Effector memory CD8-positive, alpha-beta T cell (primary cell): ENCODE data around the gene THUMPD2.

Experiments used
- ATAC-seq: fragments of 150-1000 bp; cut with Tn5 transposase; replicated peaks from 2 replicates; pipeline ENCODE4 v1.10.0; 2021; ENCODE audit warnings: mild to moderate bottlenecking, moderate library complexity
- DNase-seq, 3 experiments: peaks; one replicate each; pipeline ENCODE4 v3.0.0; 2021
- H3K27ac Mint-ChIP-seq, 2 donors: one replicate each; pipeline ENCODE4 v1.8.0; 2022; ENCODE audit warnings: mild to moderate bottlenecking in 2 of 2, mixed read lengths in 2 of 2, moderate library complexity in 2 of 2
- H3K27me3 Mint-ChIP-seq, 2 donors: one replicate each; pipeline ENCODE4 v1.8.0; 2022; ENCODE audit warnings: mixed read lengths in 2 of 2
- H3K36me3 Mint-ChIP-seq: one replicate; pipeline ENCODE4 v1.8.0; 2022; ENCODE audit warnings: mild to moderate bottlenecking, moderate library complexity, mixed read lengths; ENCODE audit not compliant: insufficient read depth
- H3K4me1 Mint-ChIP-seq, 2 donors: one replicate each; pipeline ENCODE4 v1.8.0; 2022; ENCODE audit warnings: low read depth in 2 of 2, mixed read lengths in 2 of 2
- H3K4me3 Mint-ChIP-seq, 2 donors: one replicate each; pipeline ENCODE4 v1.8.0; 2022; ENCODE audit warnings: mild to moderate bottlenecking in 2 of 2, mixed read lengths in 2 of 2, moderate library complexity in 2 of 2
- H3K9me3 Mint-ChIP-seq, 2 donors: one replicate each; pipeline ENCODE4 v1.8.0; 2022; ENCODE audit warnings: mixed read lengths in 2 of 2

Gene THUMPD2

GRCh38 chr2:39780825-39781600, 2.0 kb upstream of the THUMPD2 start:
- DNase-seq, result no peak
- Mint-ChIP-seq H3K4me3 (peak overlapping the region; percentile 91 to 95), H3K9me3 (no peaks in the 10 kb centered on the region), H3K27me3 (peaks cover 7 to 8% of the 10 kb centered on the region in 2 donors), H3K27ac (peak overlapping the region in 1 of 2 donors; percentile 74), H3K4me1 (peaks cover 31 to 35% of the 10 kb centered on the region in 2 donors), H3K36me3 (peaks cover 12% of the 10 kb centered on the region)
- no peak for ATAC-seq

GRCh38 chr2:39779927-39780326, 869 bp upstream of the THUMPD2 start:
- peak overlapping the region; percentile 96 to 97 for H3K27ac Mint-ChIP-seq
- peaks cover 12% of the 10 kb centered on the region for H3K36me3 Mint-ChIP-seq
- ATAC-seq (no peak), DNase-seq (no peak)
- no peaks in the 10 kb centered on the region for H3K27me3 Mint-ChIP-seq
- H3K4me3 Mint-ChIP-seq, result peak overlapping the region; percentile 91 to 95
- no peaks in the 10 kb centered on the region for H3K9me3 Mint-ChIP-seq
- H3K4me1 Mint-ChIP-seq, result peaks cover 35 to 46% of the 10 kb centered on the region in 2 donors

- DNase-seq, result peak in 1 of 3 experiments; percentile 2
- Mint-ChIP-seq H3K36me3 (peaks cover 12% of the 10 kb centered on the region), H3K9me3 (no peaks in the 10 kb centered on the region), H3K27me3 (no peaks in the 10 kb centered on the region), H3K4me3 (peak overlapping the region; percentile 91 to 95), H3K4me1 (peaks cover 37 to 49% of the 10 kb centered on the region in 2 donors), H3K27ac (peak overlapping the region; percentile 96 to 97)
- ATAC-seq, result no peak
Measured at GRCh38 chr2:39779341-39779851, 338 bp upstream of the THUMPD2 start.

GRCh38 chr2:39778233-39778632, 825 bp downstream of the THUMPD2 start:
- ATAC-seq (no peak), DNase-seq (no peak)
- H3K27ac Mint-ChIP-seq, result peak overlapping the region; percentile 96 to 97
- H3K4me1 Mint-ChIP-seq, result peaks cover 37 to 56% of the 10 kb centered on the region in 2 donors
- H3K4me3 Mint-ChIP-seq, result peak overlapping the region; percentile 91 to 95
- no peaks in the 10 kb centered on the region for H3K27me3 Mint-ChIP-seq
- peaks cover 12% of the 10 kb centered on the region for H3K36me3 Mint-ChIP-seq
- no peaks in the 10 kb centered on the region for H3K9me3 Mint-ChIP-seq

- H3K9me3 Mint-ChIP-seq, result no peaks in the 10 kb centered on the region
- H3K27ac Mint-ChIP-seq, result peak overlapping the region in 1 of 2 donors; percentile 3
- H3K27me3 Mint-ChIP-seq, result no peaks in the 10 kb centered on the region
- peaks cover 24 to 47% of the 10 kb centered on the region in 2 donors for H3K4me1 Mint-ChIP-seq
- DNase-seq (no peak), ATAC-seq (no peak)
- no peak overlapping the region for H3K4me3 Mint-ChIP-seq
- H3K36me3 Mint-ChIP-seq, result peaks cover 11% of the 10 kb centered on the region
Measured at GRCh38 chr2:39772812-39773152, 6.3 kb downstream of the THUMPD2 start.

- Mint-ChIP-seq H3K36me3 (peaks cover 14% of the 10 kb centered on the region), H3K27me3 (no peaks in the 10 kb centered on the region), H3K4me3 (no peak overlapping the region), H3K27ac (peak overlapping the region in 1 of 2 donors; percentile 3), H3K4me1 (peaks cover 20 to 42% of the 10 kb centered on the region in 2 donors), H3K9me3 (no peaks in the 10 kb centered on the region)
- ATAC-seq (no peak), DNase-seq (no peak)
Measured at GRCh38 chr2:39772086-39772811, 6.8 kb downstream of the THUMPD2 start.

- ATAC-seq (no peak), DNase-seq (no peak)
- Mint-ChIP-seq H3K27ac (no peak overlapping the region), H3K27me3 (no peaks in the 10 kb centered on the region), H3K36me3 (peaks cover 32% of the 10 kb centered on the region), H3K4me1 (no peaks in the 10 kb centered on the region), H3K4me3 (no peak overlapping the region), H3K9me3 (no peaks in the 10 kb centered on the region)
Measured at GRCh38 chr2:39762448-39762847, 16.6 kb downstream of the THUMPD2 start.

- no peak for DNase-seq
- H3K36me3 Mint-ChIP-seq, result peaks cover 41% of the 10 kb centered on the region
- peaks cover 0 to 2% of the 10 kb centered on the region in 2 donors for H3K4me1 Mint-ChIP-seq
- no peak for ATAC-seq
- no peak overlapping the region for H3K27ac Mint-ChIP-seq
- H3K27me3 Mint-ChIP-seq, result no peaks in the 10 kb centered on the region
- H3K9me3 Mint-ChIP-seq, result no peaks in the 10 kb centered on the region
- no peak overlapping the region for H3K4me3 Mint-ChIP-seq
Measured at GRCh38 chr2:39757156-39757555, 21.9 kb downstream of the THUMPD2 start.

GRCh38 chr2:39755466-39755865, 23.6 kb downstream of the THUMPD2 start:
- ATAC-seq, result no peak
- H3K9me3 Mint-ChIP-seq, result no peaks in the 10 kb centered on the region
- peaks cover 0 to 2% of the 10 kb centered on the region in 2 donors for H3K4me1 Mint-ChIP-seq
- no peak overlapping the region for H3K4me3 Mint-ChIP-seq
- no peak overlapping the region for H3K27ac Mint-ChIP-seq
- peaks cover 37% of the 10 kb centered on the region for H3K36me3 Mint-ChIP-seq
- no peak for DNase-seq
- H3K27me3 Mint-ChIP-seq, result no peaks in the 10 kb centered on the region

GRCh38 chr2:39743269-39743776, 35.7 kb downstream of the THUMPD2 start:
- Mint-ChIP-seq H3K27me3 (no peaks in the 10 kb centered on the region), H3K9me3 (no peaks in the 10 kb centered on the region), H3K4me3 (no peak overlapping the region), H3K27ac (peak overlapping the region; percentile 7 to 39), H3K4me1 (no peaks in the 10 kb centered on the region), H3K36me3 (peaks cover 24% of the 10 kb centered on the region)
- ATAC-seq (no peak), DNase-seq (no peak)

- Mint-ChIP-seq H3K4me1 (no peaks in the 10 kb centered on the region), H3K36me3 (peaks cover 34% of the 10 kb centered on the region), H3K27ac (peak overlapping the region in 1 of 2 donors; percentile 44), H3K9me3 (no peaks in the 10 kb centered on the region), H3K27me3 (no peaks in the 10 kb centered on the region), H3K4me3 (no peak overlapping the region)
- ATAC-seq, result no peak
- no peak for DNase-seq
Measured at GRCh38 chr2:39741871-39742270, 37.2 kb downstream of the THUMPD2 start.

GRCh38 chr2:39739386-39739785, 39.7 kb downstream of the THUMPD2 start:
- no peak overlapping the region for H3K4me3 Mint-ChIP-seq
- H3K27me3 Mint-ChIP-seq, result no peaks in the 10 kb centered on the region
- ATAC-seq (no peak), DNase-seq (no peak)
- H3K4me1 Mint-ChIP-seq, result peaks cover 1 to 5% of the 10 kb centered on the region in 2 donors
- H3K27ac Mint-ChIP-seq, result no peak overlapping the region
- no peaks in the 10 kb centered on the region for H3K9me3 Mint-ChIP-seq
- H3K36me3 Mint-ChIP-seq, result peaks cover 39% of the 10 kb centered on the region

GRCh38 chr2:39738936-39739335, 40.1 kb downstream of the THUMPD2 start:
- Mint-ChIP-seq H3K4me1 (peaks cover 1 to 5% of the 10 kb centered on the region in 2 donors), H3K9me3 (no peaks in the 10 kb centered on the region), H3K27me3 (no peaks in the 10 kb centered on the region), H3K36me3 (peaks cover 39% of the 10 kb centered on the region), H3K27ac (no peak overlapping the region), H3K4me3 (no peak overlapping the region)
- ATAC-seq (no peak), DNase-seq (no peak)
